ENCODE results near the gene TEX264. TPM values are rescaled to one million over a fixed set of nuclear protein-coding genes. Genes with fewer than 3 reads are reported as not detected.

The TEX264 gene
- total and polyA plus RNA-seq, 2 of the 13 experiments (the other 11 are each of a cell fraction or from before 2014, with no cell fraction given) = 35.2 to 52.1 TPM

GRCh38 chr3:51709004-51709420 lies 38.0 kb downstream of the TEX264 start:
- peaks cover 28% of the 10 kb centered on the region for H3K4me1 ChIP-seq (ENCODE audit: insufficient read depth, low read length)
- 45% methylated on average over 6 of the region's 17 CpGs for WGBS (ENCODE audit: low lambda C conversion rate)
- no peak overlapping the region for H2AFZ ChIP-seq (ENCODE audit: low read length)
- FAIRE-seq = no peak
- 0 out of 5 replicates have a peak, but pooled peaks cover 0 to 4% of the 10 kb centered on the region in 2 experiments for H3K36me3 ChIP-seq (replicated peaks in 1 of 2; ENCODE audit: control insufficient read depth in 1 of 2, insufficient read depth in 2 of 2, low read length in 2 of 2)
- no peaks in the 10 kb centered on the region for H3K9me3 ChIP-seq (ENCODE audit: low read length)
- BruUV-seq (replicated peaks) = no TSS peak
- H4K20me1 ChIP-seq (ENCODE audit: insufficient read depth, low read length) = peaks cover 11% of the 10 kb centered on the region; the same call in 1 of the 2 replicates
- DNase-seq (ENCODE audit: low spot score) = no peak
- ChIA-PET CTCF (ENCODE audit: low intra/inter-chr PET ratio, low total read pairs) (no interaction called here), POLR2A (no interaction called here)
- TF ChIP-seq ATAD3A (CRISPR knock-in tag; IDR thresholded peaks at IDR 0.05) (no peak), NR1H2 (CRISPR knock-in tag; IDR thresholded peaks at IDR 0.05; ENCODE audit: borderline replicate concordance, low read depth) (no peak), SYNCRIP (IDR thresholded peaks at IDR 0.05; ENCODE audit: insufficient read depth, low read depth, low read length) (no peak), ETV5 (CRISPR knock-in tag; IDR thresholded peaks at IDR 0.05; ENCODE audit: borderline replicate concordance) (no peak), ZNF619 (CRISPR knock-in tag; IDR thresholded peaks at IDR 0.05) (no peak)
- no peak overlapping the region for H3K27ac ChIP-seq (ENCODE audit: extremely low read length, insufficient read depth, low read length)
- H3K27me3 ChIP-seq (ENCODE audit: control insufficient read depth in 1 of 2, insufficient read depth in 2 of 2, low read length in 2 of 2) = peaks cover 2 to 13% of the 10 kb centered on the region in 2 experiments; a peak in 4 of 5 replicates
- intact Hi-C loops (cut with micrococcal nuclease; ENCODE audit: unreplicated experiment) (no loop called here), in situ Hi-C loops (cut with HindIII; ENCODE audit: extremely low pct_ligation_motif_present, low pct_unique_long_range_greater_than_20kb) (no loop called here)
- no peak for ATAC-seq
- no peak overlapping the region for H3K9ac ChIP-seq (ENCODE audit: insufficient read depth, low read depth, low read length)
- no peak overlapping the region for H3K4me3 ChIP-seq (replicated peaks in 1 of 3; ENCODE audit: insufficient read depth in 1 of 3, low read depth in 2 of 3, low read length in 3 of 3)
- no peaks in the 10 kb centered on the region for H3K79me2 ChIP-seq (ENCODE audit: insufficient read depth, low read length)
- no peak overlapping the region for H3K4me2 ChIP-seq (ENCODE audit: low read depth, low read length)

GRCh38 chr3:51709675-51710074 lies 38.6 kb downstream of the TEX264 start:
- POLR2A ChIA-PET = no interaction called here
- intact Hi-C loops (cut with micrococcal nuclease; ENCODE audit: unreplicated experiment) = no loop called here
- Histone ChIP-seq H3K27ac (ENCODE audit: extremely low read length, insufficient read depth, low read length) (no peak overlapping the region), H3K4me1 (ENCODE audit: insufficient read depth, low read length) (peaks cover 28% of the 10 kb centered on the region), H3K9ac (ENCODE audit: insufficient read depth, low read depth, low read length) (no peak overlapping the region), H3K4me3 (replicated peaks in 1 of 3; ENCODE audit: insufficient read depth in 1 of 3, low read depth in 2 of 3, low read length in 3 of 3) (no peak overlapping the region), H2AFZ (ENCODE audit: low read length) (no peak overlapping the region), H3K36me3 (replicated peaks in 1 of 2; ENCODE audit: control insufficient read depth in 1 of 2, insufficient read depth in 2 of 2, low read length in 2 of 2) (no peaks in the 10 kb centered on the region), H4K20me1 (ENCODE audit: insufficient read depth, low read length) (peaks cover 11% of the 10 kb centered on the region; the same call in 1 of the 2 replicates), H3K9me3 (ENCODE audit: low read length) (no peaks in the 10 kb centered on the region), H3K79me2 (ENCODE audit: insufficient read depth, low read length) (no peaks in the 10 kb centered on the region), H3K4me2 (ENCODE audit: low read depth, low read length) (no peak overlapping the region), H3K27me3 (ENCODE audit: control insufficient read depth in 1 of 2, insufficient read depth in 2 of 2, low read length in 2 of 2) (peaks cover 2 to 13% of the 10 kb centered on the region in 2 experiments; a peak in 4 of 5 replicates)
- CTCF ChIA-PET (ENCODE audit: low intra/inter-chr PET ratio, low total read pairs) = interaction anchor here (1.3 kb wide), 1 partner anchor 90 kb away, joined by 4 read pairs; no protein-coding TSS in a partner anchor
- whole genome bisulfite sequencing (ENCODE audit: low lambda C conversion rate) = 31% methylated on average over 3 of the region's 4 CpGs
- no peak for ATAC-seq
- in situ Hi-C loops (cut with HindIII; ENCODE audit: extremely low pct_ligation_motif_present, low pct_unique_long_range_greater_than_20kb) = loop anchor here (5.0 kb wide), 1 partner anchor 88 kb away; no protein-coding TSS in a partner anchor
- no peak for FAIRE-seq
- no peak for DNase-seq (ENCODE audit: low spot score)
- BruUV-seq (replicated peaks) = no TSS peak
- TF ChIP-seq MAFF (IDR thresholded peaks at IDR 0.05; ENCODE audit: low read depth, low read length) (no peak), CHD4 (IDR thresholded peaks at IDR 0.05; ENCODE audit: borderline replicate concordance, low read length) (no peak), ZNF414 (CRISPR knock-in tag; IDR thresholded peaks at IDR 0.05) (no peak), ZNF160 (CRISPR knock-in tag; IDR thresholded peaks at IDR 0.05) (no peak), KDM5B (CRISPR knock-in tag; IDR thresholded peaks at IDR 0.05; ENCODE audit: borderline replicate concordance) (no peak), XRCC5 (optimal IDR thresholded peaks at IDR 0.05; ENCODE audit: low read length) (no peak), IRF9 (CRISPR knock-in tag; IDR thresholded peaks at IDR 0.05; ENCODE audit: borderline replicate concordance) (no peak), PATZ1 (CRISPR knock-in tag; IDR thresholded peaks at IDR 0.05) (no peak), ZZZ3 (CRISPR knock-in tag; IDR thresholded peaks at IDR 0.05; ENCODE audit: borderline replicate concordance) (no peak), HIVEP1 (CRISPR knock-in tag; IDR thresholded peaks at IDR 0.05) (no peak), ZNF775 (CRISPR knock-in tag; IDR thresholded peaks at IDR 0.05; ENCODE audit: borderline replicate concordance) (no peak)
